WTC11 (cell line): Measurements from ENCODE around the gene FMNL2. TPM values are rescaled to one million over a fixed set of nuclear protein-coding genes. Genes with fewer than 3 reads are reported as not detected.

ENCODE experiments used
- ATAC-seq: fragments of 200-7000 bp; cut with Tn5 transposase; 2 replicates; pipeline ENCODE4 v1.10.0; 2021; ENCODE audit warnings: mild to moderate bottlenecking, moderate library complexity
- CTCF ChIA-PET: fragments of 300-600 bp; sonication (Branson Sonifier 250); formaldehyde crosslinking; loops from one replicate; lab custom pipeline; 2021; ENCODE audit warnings: antibody characterized with exemption; lab: Charles Lee
- POLR2A ChIA-PET: fragments of 350-600 bp; sonication (Branson Sonifier 250); formaldehyde crosslinking; loops from one replicate; lab custom pipeline; 2021; ENCODE audit warnings: antibody characterized with exemption; lab: Charles Lee
- DNase-seq: peaks from one replicate; pipeline ENCODE4 v3.0.0; 2021; ENCODE audit warnings: low spot score
- H3K27ac Mint-ChIP-seq: 2 replicates; pipeline ENCODE4 v1.8.0; 2021; ENCODE audit warnings: mixed read lengths
- H3K27me3 Mint-ChIP-seq: 2 replicates; pipeline ENCODE4 v1.8.0; 2021; ENCODE audit warnings: low read depth, mild to moderate bottlenecking, moderate library complexity, mixed read lengths
- H3K36me3 Mint-ChIP-seq: 2 replicates; pipeline ENCODE4 v1.8.0; 2021; ENCODE audit warnings: mixed read lengths
- H3K4me1 Mint-ChIP-seq: 2 replicates; pipeline ENCODE4 v1.8.0; 2022; ENCODE audit warnings: mixed read lengths
- H3K4me3 Mint-ChIP-seq: 2 replicates; pipeline ENCODE4 v1.8.0; 2021; ENCODE audit warnings: mild to moderate bottlenecking, moderate library complexity, mixed read lengths
- H3K9me3 Mint-ChIP-seq: 2 replicates; pipeline ENCODE4 v1.8.0; 2021; ENCODE audit warnings: mixed read lengths
- CBFB ChIP-seq: sonication (generic); formaldehyde crosslinking; IDR thresholded peaks from 2 replicates; pipeline ENCODE4 v1.8.1; 2022; ENCODE audit warnings: mild to moderate bottlenecking, low read depth, missing genetic modification reagents
- EMX1 ChIP-seq: fragments of 250-450 bp; sonication (Bioruptor Pico); IDR thresholded peaks from 2 replicates; pipeline ENCODE4 v1.8.0; 2021; ENCODE audit warnings: mild to moderate bottlenecking
- FOXP1 ChIP-seq: sonication (generic); formaldehyde crosslinking; IDR thresholded peaks from 2 replicates; pipeline ENCODE4 v1.8.0; 2022; ENCODE audit warnings: missing genetic modification reagents, mild to moderate bottlenecking, moderate library complexity, borderline replicate concordance
- GABPB1 ChIP-seq: sonication (generic); formaldehyde crosslinking; IDR thresholded peaks from 2 replicates; pipeline ENCODE4 v1.8.1; 2023; ENCODE audit warnings: mild to moderate bottlenecking, missing genetic modification reagents
- HMGA2 ChIP-seq: fragments of 250-450 bp; sonication (Bioruptor Pico); IDR thresholded peaks from 2 replicates; pipeline ENCODE4 v1.4.0; 2021; ENCODE audit warnings: mild to moderate bottlenecking, moderate library complexity
- KAT7 ChIP-seq: sonication (generic); formaldehyde crosslinking; IDR thresholded peaks from 2 replicates; pipeline ENCODE4 v1.8.1; 2023; ENCODE audit warnings: missing genetic modification reagents, mild to moderate bottlenecking, borderline replicate concordance
- NFE2L1 ChIP-seq: sonication (generic); formaldehyde crosslinking; IDR thresholded peaks from 2 replicates; pipeline ENCODE4 v1.8.1; 2023; ENCODE audit warnings: missing genetic modification reagents
- NR2C2 ChIP-seq: sonication (generic); formaldehyde crosslinking; IDR thresholded peaks from 2 replicates; pipeline ENCODE4 v1.8.0; 2022; ENCODE audit warnings: mild to moderate bottlenecking, missing genetic modification reagents
- NR3C1 ChIP-seq: sonication (generic); formaldehyde crosslinking; conservative IDR thresholded peaks from 2 replicates; pipeline ENCODE4 v1.8.1; 2023; ENCODE audit warnings: low read depth, mild to moderate bottlenecking, missing genetic modification reagents
- ZBTB21 ChIP-seq: sonication (generic); formaldehyde crosslinking; IDR thresholded peaks from 2 replicates; pipeline ENCODE4 v1.8.1; 2023; ENCODE audit warnings: mild to moderate bottlenecking, missing genetic modification reagents, borderline replicate concordance
- total RNA-seq: library from RNA; stranded (reverse); gene quantifications from 3 replicates; pipeline ENCODE4 v1.2.3, GENCODE V29; 2021
- TF ChIP-seq, protein P1 (sequence below): sonication (generic); formaldehyde crosslinking; IDR thresholded peaks from 2 replicates; pipeline ENCODE4 v1.8.1; 2022; ENCODE audit warnings: mild to moderate bottlenecking, moderate library complexity, missing genetic modification reagents
- TF ChIP-seq, protein P2 (sequence below): sonication (generic); formaldehyde crosslinking; conservative IDR thresholded peaks from 2 replicates; pipeline ENCODE4 v1.8.1; 2022; ENCODE audit warnings: mild to moderate bottlenecking, missing genetic modification reagents
- TF ChIP-seq, protein P3 (sequence below): sonication (generic); formaldehyde crosslinking; IDR thresholded peaks from 2 replicates; pipeline ENCODE4 v1.8.0; 2023; ENCODE audit warnings: missing genetic modification reagents
- TF ChIP-seq, protein P4 (sequence below): sonication (generic); formaldehyde crosslinking; IDR thresholded peaks from 2 replicates; pipeline ENCODE4 v1.8.0; 2022; ENCODE audit warnings: missing genetic modification reagents
- TF ChIP-seq, protein P5 (sequence below): fragments of 250-450 bp; sonication (Bioruptor Pico); IDR thresholded peaks from 2 replicates; pipeline ENCODE4 v1.9.0; 2021; ENCODE audit warnings: moderate library complexity, mild to moderate bottlenecking, inconsistent platforms, borderline replicate concordance

FMNL2 gene
- total RNA-seq, 1 experiment from 2014 or later = 43.0 TPM

DNA sequence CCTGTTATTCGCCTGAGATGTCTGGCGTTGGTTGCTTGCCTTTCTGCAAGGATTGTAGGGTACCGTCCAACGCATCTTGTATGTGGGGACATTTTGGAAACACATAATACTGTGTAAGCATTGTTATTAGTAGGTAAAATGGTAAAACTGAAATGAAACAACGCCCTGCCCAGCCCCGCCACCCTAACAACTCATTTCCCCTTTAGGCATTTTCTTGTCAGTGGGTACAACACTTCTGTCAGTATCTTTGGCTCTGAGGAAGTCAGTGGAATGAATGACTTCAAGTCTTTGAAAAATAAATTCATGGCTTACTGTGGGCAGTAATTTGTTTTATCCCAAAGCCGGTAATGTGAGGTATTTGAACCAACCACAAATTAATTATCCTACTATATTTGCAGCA lies 86.0 kb downstream of the FMNL2 start:
- no peak overlapping the region for H3K27ac Mint-ChIP-seq
- H3K27me3 Mint-ChIP-seq = no peaks in the 10 kb centered on the region
- H3K4me3 Mint-ChIP-seq = no peak overlapping the region
- ATAC-seq (no peak), DNase-seq (no peak)
- H3K4me1 Mint-ChIP-seq = peaks cover 77% of the 10 kb centered on the region
- H3K36me3 Mint-ChIP-seq = no peaks in the 10 kb centered on the region
- POLR2A ChIA-PET = no interaction called here
- H3K9me3 Mint-ChIP-seq = no peaks in the 10 kb centered on the region
- TF ChIP-seq, protein P1, sequence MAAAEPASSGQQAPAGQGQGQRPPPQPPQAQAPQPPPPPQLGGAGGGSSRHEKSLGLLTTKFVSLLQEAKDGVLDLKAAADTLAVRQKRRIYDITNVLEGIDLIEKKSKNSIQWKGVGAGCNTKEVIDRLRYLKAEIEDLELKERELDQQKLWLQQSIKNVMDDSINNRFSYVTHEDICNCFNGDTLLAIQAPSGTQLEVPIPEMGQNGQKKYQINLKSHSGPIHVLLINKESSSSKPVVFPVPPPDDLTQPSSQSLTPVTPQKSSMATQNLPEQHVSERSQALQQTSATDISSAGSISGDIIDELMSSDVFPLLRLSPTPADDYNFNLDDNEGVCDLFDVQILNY (CRISPR knock-in tag) = no peak
- TF ChIP-seq CBFB (CRISPR knock-in tag) (no peak), FOXP1 (no peak), KAT7 (CRISPR knock-in tag) (no peak), ZBTB21 (no peak)
- TF ChIP-seq, protein P2, sequence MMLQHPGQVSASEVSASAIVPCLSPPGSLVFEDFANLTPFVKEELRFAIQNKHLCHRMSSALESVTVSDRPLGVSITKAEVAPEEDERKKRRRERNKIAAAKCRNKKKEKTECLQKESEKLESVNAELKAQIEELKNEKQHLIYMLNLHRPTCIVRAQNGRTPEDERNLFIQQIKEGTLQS (CRISPR knock-in tag) = no peak
- TF ChIP-seq, protein P3, sequence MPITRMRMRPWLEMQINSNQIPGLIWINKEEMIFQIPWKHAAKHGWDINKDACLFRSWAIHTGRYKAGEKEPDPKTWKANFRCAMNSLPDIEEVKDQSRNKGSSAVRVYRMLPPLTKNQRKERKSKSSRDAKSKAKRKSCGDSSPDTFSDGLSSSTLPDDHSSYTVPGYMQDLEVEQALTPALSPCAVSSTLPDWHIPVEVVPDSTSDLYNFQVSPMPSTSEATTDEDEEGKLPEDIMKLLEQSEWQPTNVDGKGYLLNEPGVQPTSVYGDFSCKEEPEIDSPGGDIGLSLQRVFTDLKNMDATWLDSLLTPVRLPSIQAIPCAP = no peak
- CTCF ChIA-PET = interaction anchor here (1.0 kb wide), 1 partner anchor 215 kb away, joined by 5 read pairs; no protein-coding TSS in a partner anchor

DNA sequence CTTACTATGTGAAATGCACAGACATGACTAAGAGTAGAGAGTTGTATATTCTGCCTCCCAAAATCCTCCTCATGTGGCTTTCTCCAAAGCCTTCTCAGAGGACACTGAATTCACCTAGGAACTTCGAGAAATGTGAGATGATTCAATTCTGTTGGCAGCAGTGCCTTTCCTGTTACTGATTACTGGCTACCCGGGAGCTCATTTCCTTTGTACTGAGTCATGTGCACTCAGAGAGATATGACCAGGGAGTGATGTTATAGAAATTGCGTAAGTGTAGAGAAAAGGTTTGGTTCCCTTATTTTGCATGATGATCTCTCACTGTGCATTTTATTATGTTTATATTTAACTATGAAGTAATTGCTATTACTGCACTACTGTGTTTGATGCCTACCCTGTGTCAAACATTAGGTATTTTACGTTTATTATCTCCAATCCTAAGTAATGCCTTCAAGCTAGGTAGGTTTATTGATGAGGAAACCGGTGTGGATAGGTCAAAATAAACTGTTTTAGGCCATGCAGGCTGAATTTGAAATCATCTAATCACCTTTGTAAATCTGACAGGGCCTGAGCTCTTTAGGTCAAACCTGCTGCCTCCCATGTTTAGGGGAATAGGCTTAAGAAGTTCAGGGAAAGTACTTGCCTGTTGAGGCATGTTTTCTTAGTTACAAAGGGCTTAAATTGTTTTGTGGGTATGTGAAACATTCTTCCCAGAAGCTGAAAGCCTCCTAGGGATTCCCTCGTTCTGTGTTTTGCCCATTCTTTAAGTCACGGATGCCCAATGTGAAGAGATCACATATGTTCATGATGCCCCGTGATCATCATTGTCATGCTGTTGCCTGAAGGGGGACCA lies 86.8 kb downstream of the FMNL2 start:
- no peaks in the 10 kb centered on the region for H3K27me3 Mint-ChIP-seq
- ChIA-PET CTCF (no interaction called here), POLR2A (no interaction called here)
- no peak; the same call in 1 of the 2 replicates for ATAC-seq
- peak overlapping the region; percentile 44 for H3K27ac Mint-ChIP-seq
- TF ChIP-seq NR2C2 (CRISPR knock-in tag) = no peak
- no peak for TF ChIP-seq NFE2L1 (CRISPR knock-in tag)
- peak; percentile 50; the same call in 1 of the 2 replicates for TF ChIP-seq GABPB1 (CRISPR knock-in tag)
- DNase-seq = no peak
- H3K4me1 Mint-ChIP-seq = peaks cover 85% of the 10 kb centered on the region
- no peaks in the 10 kb centered on the region for H3K9me3 Mint-ChIP-seq
- no peaks in the 10 kb centered on the region for H3K36me3 Mint-ChIP-seq
- H3K4me3 Mint-ChIP-seq = no peak overlapping the region

DNA sequence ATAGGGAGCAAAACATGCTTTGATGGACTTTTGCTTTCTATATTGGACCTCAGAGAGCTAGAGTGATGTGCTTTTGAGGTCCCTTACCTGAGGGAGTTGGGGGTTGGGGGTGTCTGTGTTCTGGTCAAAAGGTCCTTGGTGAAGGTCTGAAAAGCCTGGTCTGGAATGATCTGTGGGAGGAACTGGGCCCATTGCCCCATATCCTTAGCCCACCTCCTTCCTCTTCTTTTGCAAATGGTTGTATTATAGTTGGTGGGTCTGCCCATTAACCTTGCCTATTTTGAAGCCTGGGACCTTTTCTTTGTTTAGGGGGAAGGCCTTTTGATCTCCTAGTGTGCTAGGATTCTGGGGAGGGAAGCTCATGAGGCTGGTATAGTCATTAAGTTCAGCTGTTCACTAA lies 88.7 kb downstream of the FMNL2 start:
- H3K27me3 Mint-ChIP-seq = no peaks in the 10 kb centered on the region
- H3K9me3 Mint-ChIP-seq = no peaks in the 10 kb centered on the region
- DNase-seq (no peak), ATAC-seq (peak; percentile 59)
- TF ChIP-seq NR3C1 (CRISPR knock-in tag) = no peak
- TF ChIP-seq, protein P4, sequence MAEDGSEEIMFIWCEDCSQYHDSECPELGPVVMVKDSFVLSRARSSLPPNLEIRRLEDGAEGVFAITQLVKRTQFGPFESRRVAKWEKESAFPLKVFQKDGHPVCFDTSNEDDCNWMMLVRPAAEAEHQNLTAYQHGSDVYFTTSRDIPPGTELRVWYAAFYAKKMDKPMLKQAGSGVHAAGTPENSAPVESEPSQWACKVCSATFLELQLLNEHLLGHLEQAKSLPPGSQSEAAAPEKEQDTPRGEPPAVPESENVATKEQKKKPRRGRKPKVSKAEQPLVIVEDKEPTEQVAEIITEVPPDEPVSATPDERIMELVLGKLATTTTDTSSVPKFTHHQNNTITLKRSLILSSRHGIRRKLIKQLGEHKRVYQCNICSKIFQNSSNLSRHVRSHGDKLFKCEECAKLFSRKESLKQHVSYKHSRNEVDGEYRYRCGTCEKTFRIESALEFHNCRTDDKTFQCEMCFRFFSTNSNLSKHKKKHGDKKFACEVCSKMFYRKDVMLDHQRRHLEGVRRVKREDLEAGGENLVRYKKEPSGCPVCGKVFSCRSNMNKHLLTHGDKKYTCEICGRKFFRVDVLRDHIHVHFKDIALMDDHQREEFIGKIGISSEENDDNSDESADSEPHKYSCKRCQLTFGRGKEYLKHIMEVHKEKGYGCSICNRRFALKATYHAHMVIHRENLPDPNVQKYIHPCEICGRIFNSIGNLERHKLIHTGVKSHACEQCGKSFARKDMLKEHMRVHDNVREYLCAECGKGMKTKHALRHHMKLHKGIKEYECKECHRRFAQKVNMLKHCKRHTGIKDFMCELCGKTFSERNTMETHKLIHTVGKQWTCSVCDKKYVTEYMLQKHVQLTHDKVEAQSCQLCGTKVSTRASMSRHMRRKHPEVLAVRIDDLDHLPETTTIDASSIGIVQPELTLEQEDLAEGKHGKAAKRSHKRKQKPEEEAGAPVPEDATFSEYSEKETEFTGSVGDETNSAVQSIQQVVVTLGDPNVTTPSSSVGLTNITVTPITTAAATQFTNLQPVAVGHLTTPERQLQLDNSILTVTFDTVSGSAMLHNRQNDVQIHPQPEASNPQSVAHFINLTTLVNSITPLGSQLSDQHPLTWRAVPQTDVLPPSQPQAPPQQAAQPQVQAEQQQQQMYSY (CRISPR knock-in tag) = peak; percentile 80
- TF ChIP-seq, protein P5, sequence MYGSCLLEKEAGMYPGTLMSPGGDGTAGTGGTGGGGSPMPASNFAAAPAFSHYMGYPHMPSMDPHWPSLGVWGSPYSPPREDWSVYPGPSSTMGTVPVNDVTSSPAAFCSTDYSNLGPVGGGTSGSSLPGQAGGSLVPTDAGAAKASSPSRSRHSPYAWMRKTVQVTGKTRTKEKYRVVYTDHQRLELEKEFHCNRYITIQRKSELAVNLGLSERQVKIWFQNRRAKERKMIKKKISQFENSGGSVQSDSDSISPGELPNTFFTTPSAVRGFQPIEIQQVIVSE (CRISPR knock-in tag) = no peak
- TF ChIP-seq HMGA2 (CRISPR knock-in tag) = no peak
- TF ChIP-seq CBFB (CRISPR knock-in tag) = no peak
- TF ChIP-seq EMX1 = no peak
- CTCF ChIA-PET = no interaction called here
- no peaks in the 10 kb centered on the region for H3K36me3 Mint-ChIP-seq
- H3K27ac Mint-ChIP-seq = peak overlapping the region; percentile 11; the same call in 1 of the 2 replicates
- H3K4me3 Mint-ChIP-seq = no peak overlapping the region
- POLR2A ChIA-PET = interaction anchor here (0.9 kb wide), 1 partner anchor 14 kb away, joined by 3 read pairs; no protein-coding TSS in a partner anchor
- peaks cover 86% of the 10 kb centered on the region for H3K4me1 Mint-ChIP-seq
